Measurements from ENCODE around the gene STUB1. TPM values are rescaled to one million over a fixed set of nuclear protein-coding genes. Genes with fewer than 3 reads are reported as not detected.

The STUB1 gene
- total and polyA plus RNA-seq, 2 of the 8 experiments (the other 6 are each of a cell fraction or from before 2014, with no cell fraction given) = 89.9 to 103 TPM

DNA sequence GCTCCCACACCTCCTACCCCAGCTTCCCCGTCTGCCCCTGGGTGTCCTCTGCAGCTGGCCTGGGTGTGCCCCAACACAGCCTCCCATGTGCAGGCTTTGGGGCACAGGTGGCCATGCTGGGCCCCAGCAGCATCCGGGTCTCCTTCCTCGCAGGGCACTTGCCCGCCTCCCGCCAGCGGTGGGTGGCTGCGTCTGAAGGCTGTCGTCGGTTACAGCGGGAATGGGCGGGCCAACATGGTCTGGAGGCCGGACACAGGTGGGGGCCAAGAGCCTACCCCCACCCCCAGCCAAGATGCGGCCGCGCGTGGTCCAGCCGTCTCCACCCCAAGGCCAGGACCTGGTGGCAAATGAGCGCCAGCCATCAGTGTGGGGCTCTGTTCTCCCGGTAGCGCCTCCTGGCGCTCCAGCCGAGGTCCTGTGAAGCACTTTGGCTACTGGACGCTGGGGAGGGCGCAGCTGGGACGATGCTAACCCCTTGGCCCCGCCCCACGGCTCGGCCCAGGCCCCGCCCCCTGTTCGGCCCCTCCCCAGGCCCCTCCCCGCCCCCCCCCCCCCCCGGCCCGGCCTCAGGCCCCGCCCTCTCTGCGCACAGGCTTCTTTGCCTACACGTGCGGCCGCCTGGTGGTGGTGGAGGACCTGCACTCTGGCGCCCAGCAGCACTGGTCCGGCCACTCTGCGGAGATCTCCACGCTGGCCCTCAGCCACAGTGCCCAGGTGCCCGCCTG lies 19.6 kb upstream of the STUB1 start:
- Histone ChIP-seq H2BK120ac (replicated peaks; ENCODE audit: low read depth, low read length) (no peak overlapping the region), H3K4ac (replicated peaks; ENCODE audit: insufficient read length, low read depth, low read length) (peak overlapping the region; percentile 77), H3K27ac (ENCODE audit: low read depth, low read length) (no peak overlapping the region), H3K4me2 (ENCODE audit: insufficient read depth in 1 of 2, low read depth in 2 of 2, low read length in 2 of 2) (peak overlapping the region in 1 of 2 experiments; percentile 53; a peak in 2 of 4 replicates), H3K27me3 (replicated peaks in 1 of 4; ENCODE audit: control insufficient read depth in 3 of 4, extremely low read depth in 1 of 4, insufficient read depth in 3 of 4, low read length in 3 of 4) (no peaks in the 10 kb centered on the region), H2AK5ac (ENCODE audit: low read depth, low read length) (no peak overlapping the region), H4K8ac (ENCODE audit: extremely low read depth, insufficient read depth, low read length) (peak overlapping the region; percentile 85), H2BK20ac (ENCODE audit: low read length) (no peak overlapping the region), H3K23ac (ENCODE audit: insufficient read length) (no peak overlapping the region), H3K9ac (replicated peaks in 1 of 4; ENCODE audit: extremely low read depth in 1 of 4, low read depth in 3 of 4, low read length in 3 of 4) (no peak overlapping the region), H4K20me1 (replicated peaks in 1 of 2; ENCODE audit: control insufficient read depth in 1 of 2, insufficient read depth in 2 of 2, low read length in 2 of 2) (no peaks in the 10 kb centered on the region), H3K14ac (ENCODE audit: insufficient read length) (no peak overlapping the region), H3K18ac (ENCODE audit: extremely low read depth, low read length) (peak overlapping the region; percentile 71; the same call in 1 of the 2 replicates), H4K5ac (ENCODE audit: insufficient read length, low read depth, low read length) (no peak overlapping the region), H2BK12ac (ENCODE audit: low read depth, low read length) (no peak overlapping the region), H3K23me2 (ENCODE audit: low read depth, low read length) (no peaks in the 10 kb centered on the region), H3K4me1 (replicated peaks in 1 of 4; ENCODE audit: control insufficient read depth in 3 of 4, insufficient read depth in 4 of 4, low read length in 3 of 4) (peaks cover 0 to 8% (median 1%) of the 10 kb centered on the region in 4 experiments; a peak in 4 of 7 replicates), H3K79me2 (ENCODE audit: control insufficient read depth in 1 of 2, insufficient read depth in 2 of 2, low read length in 2 of 2) (no peaks in the 10 kb centered on the region), H2BK15ac (ENCODE audit: low read length) (peak overlapping the region; percentile 81; the same call in 1 of the 2 replicates), H2AFZ (ENCODE audit: low read length) (no peak overlapping the region; the same call in 1 of the 2 replicates), H3K4me3 (ENCODE audit: extremely low read depth in 1 of 4, insufficient read depth in 2 of 4, low read depth in 3 of 4, low read length in 4 of 4) (no peak overlapping the region), H2BK5ac (ENCODE audit: low read depth, low read length) (0 out of 2 replicates have a peak overlapping the region, but pooled peaks have one; percentile 41), H3K56ac (replicated peaks; ENCODE audit: insufficient read length, low read depth, low read length) (no peak overlapping the region), H3K9me3 (ENCODE audit: insufficient read depth in 2 of 2, low read depth in 1 of 2, low read length in 1 of 2) (no peaks in the 10 kb centered on the region), H4K91ac (replicated peaks; ENCODE audit: insufficient read length, low read length) (peak overlapping the region; percentile 98), H3K79me1 (ENCODE audit: low read depth, low read length) (no peaks in the 10 kb centered on the region), H3K36me3 (ENCODE audit: control insufficient read depth in 2 of 4, insufficient read depth in 4 of 4, low read length in 3 of 4) (peaks cover 0 to 25% (median 1%) of the 10 kb centered on the region in 4 experiments; a peak in 3 of 8 replicates)
- WGBS, 2 experiments (ENCODE audit: extremely low coverage in 1 of 2, insufficient coverage in 1 of 2, insufficient read length in 1 of 2, insufficient replicate concordance in 2 of 2, low coverage in 1 of 2, low lambda C conversion rate in 2 of 2, missing lambda C conversion rate in 1 of 2) = 39% methylated on average over 20 of the region's 43 CpGs; no CpG with 5 or more reads in 1 of the 2 experiments
- FAIRE-seq = peak; percentile 55
- ChIA-PET POLR2A (ENCODE audit: partially characterized antibody) (interaction anchor here (0.7 to 17.4 kb wide), 6 partner anchors 10 to 31 kb away, joined by 3 to 214 read pairs (median 6); partner anchors contain the start of genes JMJD8, RHBDL1, STUB1 and WDR90), CTCF (ENCODE audit: partially characterized antibody) (interaction anchor here (0.6 to 11.3 kb wide), 19 partner anchors 10 to 264 kb away, joined by 3 to 104 read pairs (median 4); partner anchors contain the start of genes METTL26 and WDR90)
- peak in 1 of 2 experiments; percentile 86 for DNase-seq (ENCODE audit: low read depth in 1 of 2, low spot score in 2 of 2)
- no peak for TF ChIP-seq TEAD4 (IDR thresholded peaks at IDR 0.05; ENCODE audit: low read depth, low read length)
- TF ChIP-seq, protein P1, sequence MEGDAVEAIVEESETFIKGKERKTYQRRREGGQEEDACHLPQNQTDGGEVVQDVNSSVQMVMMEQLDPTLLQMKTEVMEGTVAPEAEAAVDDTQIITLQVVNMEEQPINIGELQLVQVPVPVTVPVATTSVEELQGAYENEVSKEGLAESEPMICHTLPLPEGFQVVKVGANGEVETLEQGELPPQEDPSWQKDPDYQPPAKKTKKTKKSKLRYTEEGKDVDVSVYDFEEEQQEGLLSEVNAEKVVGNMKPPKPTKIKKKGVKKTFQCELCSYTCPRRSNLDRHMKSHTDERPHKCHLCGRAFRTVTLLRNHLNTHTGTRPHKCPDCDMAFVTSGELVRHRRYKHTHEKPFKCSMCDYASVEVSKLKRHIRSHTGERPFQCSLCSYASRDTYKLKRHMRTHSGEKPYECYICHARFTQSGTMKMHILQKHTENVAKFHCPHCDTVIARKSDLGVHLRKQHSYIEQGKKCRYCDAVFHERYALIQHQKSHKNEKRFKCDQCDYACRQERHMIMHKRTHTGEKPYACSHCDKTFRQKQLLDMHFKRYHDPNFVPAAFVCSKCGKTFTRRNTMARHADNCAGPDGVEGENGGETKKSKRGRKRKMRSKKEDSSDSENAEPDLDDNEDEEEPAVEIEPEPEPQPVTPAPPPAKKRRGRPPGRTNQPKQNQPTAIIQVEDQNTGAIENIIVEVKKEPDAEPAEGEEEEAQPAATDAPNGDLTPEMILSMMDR (IDR thresholded peaks at IDR 0.05; ENCODE audit: control extremely low read depth in 1 of 3, insufficient read depth in 1 of 3, low read depth in 1 of 3, low read length in 3 of 3) = peak in 2 of 3 experiments; percentile 62 to 70; a peak in 3 of 4 replicates
- no peak; a peak in 1 of 4 replicates for TF ChIP-seq SIN3A (conservative IDR thresholded peaks at IDR 0.05 in 1 of 2, IDR thresholded peaks at IDR 0.05 in 1 of 2; ENCODE audit: low read depth in 1 of 2, low read length in 2 of 2)
- TF ChIP-seq JUN (IDR thresholded peaks at IDR 0.05; ENCODE audit: low read depth, low read length) = no peak
- peak; percentile 57; the same call in 1 of the 2 replicates for TF ChIP-seq YY1 (IDR thresholded peaks at IDR 0.05; ENCODE audit: low read depth, low read length)
- no peak for TF ChIP-seq KDM5A (IDR thresholded peaks at IDR 0.05; ENCODE audit: low read length)
- TF ChIP-seq RFX5 (IDR thresholded peaks at IDR 0.05; ENCODE audit: borderline replicate concordance, low read depth, low read length) = no peak
